Fibroblast of skin of right quadriceps (primary cell): ENCODE results near the gene ZMYND8.

Experiments used
- DNase-seq: peaks from one replicate; pipeline ENCODE4 v3.0.0-alpha.2; 2013

Gene ZMYND8

DNA sequence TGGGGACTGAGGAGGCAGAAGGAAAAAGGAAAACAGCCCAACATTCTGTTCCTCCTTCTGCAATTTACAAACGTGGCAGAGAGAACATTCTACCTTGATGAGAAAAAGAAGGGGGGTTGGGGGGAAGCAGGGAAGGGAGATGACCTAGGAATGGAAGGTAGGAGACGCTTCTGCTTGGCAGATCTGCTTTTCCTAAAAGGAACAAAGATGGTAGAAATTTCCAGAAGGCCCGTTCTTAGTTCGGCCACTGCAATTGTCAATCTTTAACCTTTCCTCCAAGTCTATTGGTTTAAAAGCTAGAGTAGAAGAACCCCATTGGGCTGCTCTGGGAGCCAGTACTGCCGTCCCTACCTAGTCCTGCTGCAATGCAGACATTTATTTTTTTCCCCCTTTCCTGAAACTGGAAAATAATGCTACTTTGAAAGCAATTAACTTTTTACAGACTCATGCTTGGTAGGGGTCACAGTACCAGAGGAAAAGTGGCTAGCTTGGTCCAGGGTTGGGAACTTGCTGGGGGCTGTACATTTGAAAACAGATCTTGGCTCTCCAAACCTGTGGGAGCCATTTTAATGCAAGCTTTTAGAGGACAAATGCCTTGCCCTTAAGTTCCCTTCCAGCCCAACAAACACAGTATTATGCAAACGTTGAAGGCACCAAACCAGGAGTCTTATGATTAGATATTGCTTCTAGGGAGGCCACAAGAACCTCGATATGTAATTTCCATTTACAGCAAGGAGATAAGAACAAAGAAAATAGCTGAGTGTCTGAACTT, 2.6 kb downstream of the ZMYND8 start:
- no peak for DNase-seq

- no peak for DNase-seq
Observed at GRCh38 chr20:47353239-47353691, 3.2 kb downstream of the ZMYND8 start.

DNA sequence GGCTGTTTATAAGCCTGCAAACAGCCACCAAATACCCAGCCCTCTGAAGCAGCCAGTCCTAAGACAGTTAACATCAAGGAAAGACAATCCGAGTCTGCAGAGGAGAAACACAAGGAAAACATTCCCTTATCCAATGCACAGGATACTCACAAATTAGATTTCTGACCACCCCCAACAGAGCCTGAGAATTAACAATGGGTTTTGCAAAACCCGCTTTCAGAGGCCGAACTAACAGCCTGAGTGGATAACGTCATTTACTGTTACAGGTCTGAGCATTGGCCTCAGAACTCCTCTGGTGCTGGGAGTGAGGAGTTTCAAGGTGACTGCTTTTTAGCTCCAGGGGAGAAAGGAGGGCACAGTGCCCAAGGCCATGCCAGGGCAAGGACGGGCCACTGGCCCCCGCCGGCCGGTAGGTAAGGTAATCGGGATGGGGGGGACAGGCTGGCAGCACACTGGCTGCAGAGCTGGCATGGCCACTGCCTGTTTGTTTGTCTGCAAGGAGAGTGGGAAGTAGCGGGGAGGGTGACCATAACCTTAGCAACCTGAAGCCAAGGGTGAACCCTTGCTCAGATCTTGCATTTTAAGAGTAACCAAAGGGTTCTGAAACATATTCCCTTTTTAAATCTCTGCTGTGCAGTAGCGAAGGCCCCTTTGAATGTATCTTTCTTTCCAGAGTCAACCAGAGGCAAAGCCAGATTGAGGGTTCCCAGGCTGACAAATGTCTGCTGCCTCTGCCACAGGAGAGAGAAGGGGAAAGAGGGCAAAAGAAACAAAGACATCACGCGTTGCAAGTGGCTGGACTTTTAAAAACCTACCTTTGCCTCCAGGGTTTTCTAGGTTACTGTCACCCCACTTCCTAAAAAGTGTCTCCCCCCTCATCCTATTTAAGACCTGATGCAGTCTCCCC, 3.9 kb downstream of the ZMYND8 start:
- no peak for DNase-seq

DNA sequence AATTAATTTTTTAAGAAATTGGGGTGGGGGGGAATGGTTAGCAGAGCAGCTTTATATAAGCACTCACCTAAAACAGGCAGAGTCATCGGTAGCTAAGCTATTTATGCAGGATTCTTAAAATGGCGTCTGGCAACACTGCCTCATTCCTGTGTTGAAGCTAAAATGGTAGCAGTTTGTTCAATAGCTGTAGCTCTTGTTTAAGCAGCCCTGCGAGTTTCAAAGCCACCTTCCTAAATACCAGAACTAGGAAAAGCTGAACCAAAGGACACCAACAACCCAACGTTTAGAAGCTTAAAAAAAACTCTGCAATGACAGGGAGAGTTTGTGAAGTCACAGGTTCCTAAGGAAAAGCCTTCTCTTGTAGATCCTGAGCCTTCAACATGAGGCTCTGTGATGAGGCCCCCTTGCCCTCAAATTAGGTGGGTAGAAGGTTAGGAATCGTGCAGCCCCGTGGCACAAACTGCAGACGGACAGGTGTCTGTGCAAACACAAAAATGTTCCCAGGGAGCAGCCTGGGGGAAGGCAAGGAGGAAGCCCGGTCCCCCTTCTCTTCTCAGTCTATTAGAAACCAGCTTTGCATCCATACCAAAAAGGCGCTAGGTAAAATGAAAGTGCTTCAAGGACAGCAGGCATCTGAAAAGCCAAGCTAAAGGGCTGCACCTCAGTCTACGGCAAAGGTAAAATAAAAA, 4.7 kb downstream of the ZMYND8 start:
- no peak for DNase-seq

GRCh38 chr20:47350691-47351545, 5.6 kb downstream of the ZMYND8 start:
- DNase-seq, result no peak

GRCh38 chr20:47350181-47350550, 6.3 kb downstream of the ZMYND8 start:
- no peak for DNase-seq

- no peak for DNase-seq
Observed at GRCh38 chr20:47349365-47350180, 6.9 kb downstream of the ZMYND8 start.

DNA sequence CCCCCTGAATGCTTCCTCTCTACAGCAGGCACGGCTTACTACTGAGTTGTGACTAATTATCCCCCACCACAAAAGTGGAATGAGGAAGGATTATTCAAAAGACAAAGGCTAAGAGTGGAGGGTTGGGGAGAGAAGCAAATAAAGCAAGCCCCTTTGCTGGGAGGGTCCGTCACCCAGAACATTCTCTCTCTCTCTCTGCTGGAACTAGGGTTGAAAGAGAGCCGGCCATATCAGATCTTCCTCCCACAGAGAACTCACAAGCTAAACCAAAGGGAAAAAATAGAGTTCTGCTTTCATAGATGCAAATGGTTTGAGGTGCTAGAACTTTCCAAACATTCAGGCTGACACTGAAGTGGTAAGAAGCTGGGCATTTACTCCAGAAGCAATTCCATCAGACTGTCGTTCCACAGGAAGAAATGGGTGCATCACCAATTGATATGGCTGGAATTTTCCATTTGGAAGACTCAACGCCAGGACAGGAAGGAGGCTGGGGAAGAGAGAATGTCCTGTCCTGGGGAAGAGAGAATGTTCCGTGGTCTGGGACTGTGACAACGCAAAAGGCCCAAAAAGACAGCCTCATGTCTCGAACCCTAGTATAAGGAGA, 7.9 kb downstream of the ZMYND8 start:
- DNase-seq, result no peak

- DNase-seq, result no peak
Observed at GRCh38 chr20:47347661-47348435, 8.7 kb downstream of the ZMYND8 start.

DNA sequence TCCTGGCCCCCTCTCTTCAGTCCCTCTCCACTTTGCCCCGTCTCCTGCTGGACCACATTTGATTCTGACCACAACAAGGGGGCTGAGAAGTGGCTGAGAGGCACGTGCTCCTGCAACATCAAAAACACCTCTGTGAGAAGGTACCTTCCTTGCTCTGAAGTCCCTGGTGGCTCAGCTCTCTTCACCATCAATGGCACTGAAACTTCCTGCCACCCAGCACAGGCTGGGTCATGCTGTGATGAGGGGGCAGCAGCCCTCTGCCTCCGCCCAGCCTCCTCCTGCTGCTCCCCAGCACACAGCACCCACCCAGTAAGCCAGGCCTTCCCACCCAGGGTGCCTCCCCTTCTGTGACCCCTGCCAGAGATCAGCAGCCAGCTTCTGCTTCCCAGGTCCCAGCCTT, 10.3 kb downstream of the ZMYND8 start:
- no peak for DNase-seq

- no peak for DNase-seq
Observed at GRCh38 chr20:47345214-47345613, 11.3 kb downstream of the ZMYND8 start.

- no peak for DNase-seq
Observed at GRCh38 chr20:47343007-47343472, 13.5 kb downstream of the ZMYND8 start.

DNA sequence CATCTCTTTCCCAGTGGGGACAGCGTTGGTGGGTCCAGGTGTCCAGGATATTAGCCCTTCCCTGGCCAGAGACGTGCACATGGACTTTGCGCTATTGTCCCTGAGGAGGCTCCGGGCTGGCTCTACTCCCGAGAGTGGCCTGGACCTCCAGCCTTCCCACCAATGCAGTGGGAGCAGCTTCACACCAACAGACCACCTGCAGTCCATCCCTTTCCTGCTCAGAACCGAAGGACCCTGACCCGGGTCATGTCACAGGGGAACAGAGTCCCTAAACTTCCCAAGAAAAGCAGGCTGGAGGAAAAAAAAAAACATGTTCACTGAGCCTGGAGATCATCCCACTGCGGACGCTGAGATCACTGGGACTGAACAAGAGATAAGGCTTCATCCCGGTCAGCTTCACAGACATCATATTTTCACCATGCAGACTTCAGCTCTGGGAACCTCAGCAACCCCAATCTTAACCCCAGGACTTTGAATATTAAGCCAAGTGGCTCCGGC, 18.3 kb downstream of the ZMYND8 start:
- no peak for DNase-seq

- no peak for DNase-seq
Observed at GRCh38 chr20:47337413-47337812, 19.1 kb downstream of the ZMYND8 start.

DNA sequence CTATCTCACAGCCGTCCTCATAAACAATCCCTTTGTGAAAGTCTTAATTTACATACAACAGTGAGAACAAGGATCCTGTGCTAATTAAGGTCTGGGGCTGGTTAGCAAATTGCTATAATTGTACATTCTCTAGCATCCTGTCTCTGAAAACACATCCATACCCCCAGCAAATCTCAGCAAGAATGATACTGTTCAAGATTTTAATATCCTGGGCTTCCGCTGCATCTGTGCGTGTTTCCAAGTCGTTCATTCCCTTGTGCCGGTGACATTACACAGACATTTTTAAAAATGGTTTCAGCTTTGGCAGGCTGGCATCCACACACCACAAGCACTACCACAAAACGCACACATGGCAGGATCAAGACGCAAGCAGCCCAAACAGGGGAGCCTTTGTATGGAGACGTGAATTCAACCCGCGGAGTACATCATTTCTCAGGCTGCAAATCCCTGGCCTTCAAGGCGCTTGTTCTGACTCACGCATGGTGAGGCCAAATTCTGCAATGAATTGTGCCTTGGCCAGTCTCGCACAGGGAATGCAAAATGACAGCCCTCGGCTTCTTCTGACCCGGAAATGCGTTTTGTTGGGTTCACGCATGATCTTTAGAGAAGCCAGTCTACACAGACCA, 20.3 kb downstream of the ZMYND8 start:
- DNase-seq, result peak; percentile 76

GRCh38 chr20:47335251-47336128, 21.0 kb downstream of the ZMYND8 start:
- peak; percentile 51 for DNase-seq

GRCh38 chr20:47334022-47334551, 22.4 kb downstream of the ZMYND8 start:
- DNase-seq, result peak; percentile 96
